A673 (cell line): ENCODE measurements around the gene IPO8. TPM values are rescaled to one million over a fixed set of nuclear protein-coding genes. Genes with fewer than 3 reads are reported as not detected.

Experiments
- BruUV-seq: library from RNA; stranded (reverse); fragments of 400-500 nt; replicated peaks from 2 replicates; lab custom pipeline; 2021; lab: Mats Ljungman, UMichigan
- CTCF ChIA-PET: fragments of 300-600 bp; sonication (Branson Sonifier 250); formaldehyde crosslinking; loops from one replicate; lab custom pipeline; 2022; ENCODE audit warnings: antibody characterized with exemption; lab: Charles Lee
- POLR2A ChIA-PET: fragments of 300-600 bp; sonication (Branson Sonifier 250); formaldehyde crosslinking; loops from one replicate; lab custom pipeline; 2022; ENCODE audit warnings: antibody characterized with exemption; ENCODE audit not compliant: low non-redundant PET; lab: Charles Lee
- DNase-seq: peaks from one replicate; pipeline ENCODE4 v3.0.0-alpha.2; 2015; ENCODE audit warnings: low spot score
- H3K27ac ChIP-seq: fragments of 200-600 bp; sonication (generic); 2 replicates; pipeline ENCODE4 v1.5.1; 2016; ENCODE audit warnings: mixed run types, low read depth, mild to moderate bottlenecking, mixed read lengths, antibody characterized with exemption, low read length; ENCODE audit not compliant: poor library complexity, severe bottlenecking
- H3K27me3 ChIP-seq: fragments of 200-600 bp; sonication (generic); replicated peaks from 2 replicates; pipeline ENCODE4 v1.6.1; 2017; ENCODE audit warnings: mixed run types, low read depth, mild to moderate bottlenecking, mixed read lengths, antibody characterized with exemption, low read length; ENCODE audit not compliant: insufficient read depth, poor library complexity
- H3K36me3 ChIP-seq: fragments of 200-600 bp; sonication (generic); 2 replicates; pipeline ENCODE4 v1.6.1; 2016; ENCODE audit warnings: mixed run types, mild to moderate bottlenecking, mixed read lengths, antibody characterized with exemption, low read length; ENCODE audit not compliant: insufficient read depth, poor library complexity, severe bottlenecking
- H3K4me1 ChIP-seq: fragments of 200-600 bp; sonication (generic); 2 replicates; pipeline ENCODE4 v1.6.1; 2017; ENCODE audit warnings: mixed run types, mild to moderate bottlenecking, mixed read lengths, antibody characterized with exemption, low read length; ENCODE audit not compliant: insufficient read depth, poor library complexity, severe bottlenecking
- H3K4me3 ChIP-seq: fragments of 200-600 bp; sonication (generic); 2 replicates; pipeline ENCODE4 v1.5.1; 2016; ENCODE audit warnings: low read depth, mixed run types, mild to moderate bottlenecking, mixed read lengths, low read length; ENCODE audit not compliant: poor library complexity, severe bottlenecking
- H3K9me3 ChIP-seq: fragments of 200-600 bp; sonication (generic); 2 replicates; pipeline ENCODE4 v1.6.1; 2016; ENCODE audit warnings: mixed run types, low read depth, mild to moderate bottlenecking, mixed read lengths, antibody characterized with exemption, low read length; ENCODE audit not compliant: poor library complexity, severe bottlenecking
- CTCF ChIP-seq: fragments of 300-800, 200-600 bp; sonication (generic); conservative IDR thresholded peaks from 2 replicates; pipeline ENCODE4 v1.5.1; 2017; ENCODE audit warnings: low read depth, mild to moderate bottlenecking, antibody characterized with exemption, low read length, moderate library complexity, mixed read lengths
- EZH2 ChIP-seq: fragments of 200-600 bp; sonication (generic); IDR thresholded peaks from 2 replicates; pipeline ENCODE4 v1.6.1; 2017; ENCODE audit warnings: borderline replicate concordance, low read depth, mild to moderate bottlenecking, mixed read lengths, antibody characterized with exemption, low read length; ENCODE audit not compliant: poor library complexity, severe bottlenecking
- intact Hi-C: fragments of 100-400 bp; cut with micrococcal nuclease; formaldehyde crosslinking; loops from one replicate; pipeline ENCODE4 v1.10.0; 2022; ENCODE audit not compliant: unreplicated experiment
- total RNA-seq: library from RNA; stranded (reverse); gene quantifications from 2 replicates; pipeline ENCODE4 v1.2.3, GENCODE V29; 2021

The IPO8 gene
- total RNA-seq, 1 experiment from 2014 or later: 37.9 TPM

GRCh38 chr12:30719060-30719459 is 23.4 kb upstream of the IPO8 start:
- H3K4me1 ChIP-seq: no peaks in the 10 kb centered on the region
- ChIA-PET POLR2A (no interaction called here), CTCF (no interaction called here)
- H3K9me3 ChIP-seq: no peaks in the 10 kb centered on the region
- H3K36me3 ChIP-seq: peaks cover 6% of the 10 kb centered on the region
- no peaks in the 10 kb centered on the region for H3K27me3 ChIP-seq
- BruUV-seq: no TSS peak
- H3K27ac ChIP-seq: no peak overlapping the region
- peak; percentile 61 for DNase-seq
- TF ChIP-seq CTCF (no peak), EZH2 (no peak)
- no peak overlapping the region for H3K4me3 ChIP-seq
- intact Hi-C loops: no loop called here

- intact Hi-C loops: no loop called here
- Histone ChIP-seq H3K27ac (no peak overlapping the region), H3K4me3 (no peak overlapping the region), H3K9me3 (no peaks in the 10 kb centered on the region), H3K27me3 (no peaks in the 10 kb centered on the region), H3K36me3 (peaks cover 7% of the 10 kb centered on the region), H3K4me1 (no peaks in the 10 kb centered on the region)
- ChIA-PET CTCF (no interaction called here), POLR2A (no interaction called here)
- no peak for DNase-seq
- TF ChIP-seq CTCF (no peak), EZH2 (no peak)
- no TSS peak for BruUV-seq
Measured at GRCh38 chr12:30707613-30708342, 12.1 kb upstream of the IPO8 start.

GRCh38 chr12:30706476-30706875 is 10.8 kb upstream of the IPO8 start:
- no TSS peak for BruUV-seq

More at GRCh38 chr12:30706476-30706875, 10.8 kb upstream of the IPO8 start:
- TF ChIP-seq CTCF (no peak), EZH2 (no peak)
- intact Hi-C loops: no loop called here
- no peak overlapping the region for H3K27ac ChIP-seq
- H3K9me3 ChIP-seq: no peaks in the 10 kb centered on the region
- no peak for DNase-seq
- CTCF ChIA-PET: no interaction called here
- no peaks in the 10 kb centered on the region for H3K4me1 ChIP-seq
- no peaks in the 10 kb centered on the region for H3K27me3 ChIP-seq
- H3K36me3 ChIP-seq: peaks cover 4% of the 10 kb centered on the region
- POLR2A ChIA-PET: no interaction called here
- no peak overlapping the region for H3K4me3 ChIP-seq
